KOPT-K1 (cell line): ENCODE data around the gene ELAVL3.
"Not testable (repeated sequence)": the region's sequence is repeated elsewhere in the genome, so short reads cannot be mapped to it uniquely, and the experiment has no call there.

Source experiments
- H3K27ac ChIP-seq: fragments of 200-600 bp; sonication (generic); 2 replicates; pipeline ENCODE4 v1.5.1; 2016; ENCODE audit warnings: antibody characterized with exemption, mild to moderate bottlenecking, low read depth, low read length; ENCODE audit not compliant: poor library complexity, severe bottlenecking
- H3K36me3 ChIP-seq: fragments of 200-600 bp; sonication (generic); 2 replicates; pipeline ENCODE4 v1.5.1; 2017; ENCODE audit warnings: antibody characterized with exemption, mild to moderate bottlenecking, low read length, moderate library complexity; ENCODE audit not compliant: insufficient read depth
- H3K9me3 ChIP-seq: fragments of 200-600 bp; sonication (generic); 2 replicates; pipeline ENCODE4 v1.5.1; 2017; ENCODE audit warnings: antibody characterized with exemption, low read length, mild to moderate bottlenecking; ENCODE audit not compliant: insufficient read depth, poor library complexity, severe bottlenecking

Gene ELAVL3

DNA sequence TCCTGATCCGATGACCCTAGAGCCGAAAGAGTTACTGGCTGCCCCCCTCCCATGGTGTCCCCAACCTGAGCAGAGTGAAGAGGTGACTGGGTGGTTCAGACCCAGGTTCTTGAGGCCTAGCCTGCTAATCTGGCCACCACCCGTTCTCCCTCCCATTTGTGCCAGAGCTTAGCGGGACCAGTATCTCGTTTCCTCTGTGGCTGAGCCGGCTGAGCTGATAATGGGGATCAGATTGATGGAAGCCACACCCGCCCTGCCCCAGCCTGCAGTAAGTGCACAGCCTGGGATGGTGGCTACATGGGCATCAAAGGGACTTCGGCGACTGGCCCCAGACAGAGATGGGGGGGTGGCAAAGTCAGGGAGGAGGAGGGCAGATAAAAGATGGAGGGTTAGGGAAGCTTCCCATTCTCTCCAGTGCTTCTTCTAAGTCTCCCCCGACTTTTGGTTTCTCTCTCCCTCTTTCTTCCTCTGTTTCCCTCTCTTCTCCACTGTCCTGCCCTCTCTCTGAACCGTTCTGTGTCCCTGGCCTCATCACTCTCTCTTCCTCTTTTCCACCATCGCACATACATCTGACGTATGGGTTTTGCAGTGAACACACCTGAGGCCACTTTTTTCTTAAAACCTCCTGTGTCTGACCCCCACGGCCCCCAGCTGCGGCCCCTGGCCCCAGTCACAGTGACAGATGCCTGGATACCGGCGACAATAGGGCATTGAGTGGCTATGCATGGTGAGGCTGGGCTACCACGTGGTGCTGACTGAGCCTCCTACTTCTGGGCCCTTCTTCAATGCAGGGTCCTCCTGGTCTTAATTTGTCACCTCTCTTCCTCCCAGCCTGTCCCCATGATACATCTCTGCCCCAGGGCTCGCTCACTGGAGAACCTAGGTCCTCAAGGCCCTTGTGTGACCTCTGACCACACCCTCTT, 2.4 kb downstream of the ELAVL3 start:
- Histone ChIP-seq H3K27ac (no peak overlapping the region), H3K9me3 (no peaks in the 10 kb centered on the region), H3K36me3 (no peaks in the 10 kb centered on the region)

DNA sequence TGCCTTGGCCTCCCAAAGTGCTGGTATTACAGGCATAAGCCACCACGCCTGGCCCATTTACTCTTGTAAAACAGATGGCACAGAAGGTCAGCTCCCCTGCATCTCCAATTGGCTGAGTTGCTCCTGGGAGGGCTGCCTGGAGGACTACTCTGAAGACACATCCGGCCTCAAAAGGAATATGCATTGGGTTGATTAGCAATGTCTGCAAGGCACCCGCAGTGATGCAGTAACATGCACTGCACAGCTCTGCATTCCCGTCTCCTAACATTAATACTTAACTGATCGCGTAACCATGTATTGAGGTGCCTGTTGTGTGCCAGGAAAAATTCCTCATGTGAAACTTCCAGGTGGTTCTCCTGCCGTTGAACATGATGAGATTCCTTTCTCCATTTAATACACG, 5.0 kb downstream of the ELAVL3 start:
- Histone ChIP-seq H3K27ac (no peak overlapping the region), H3K36me3 (no peaks in the 10 kb centered on the region), H3K9me3 (no peaks in the 10 kb centered on the region)

DNA sequence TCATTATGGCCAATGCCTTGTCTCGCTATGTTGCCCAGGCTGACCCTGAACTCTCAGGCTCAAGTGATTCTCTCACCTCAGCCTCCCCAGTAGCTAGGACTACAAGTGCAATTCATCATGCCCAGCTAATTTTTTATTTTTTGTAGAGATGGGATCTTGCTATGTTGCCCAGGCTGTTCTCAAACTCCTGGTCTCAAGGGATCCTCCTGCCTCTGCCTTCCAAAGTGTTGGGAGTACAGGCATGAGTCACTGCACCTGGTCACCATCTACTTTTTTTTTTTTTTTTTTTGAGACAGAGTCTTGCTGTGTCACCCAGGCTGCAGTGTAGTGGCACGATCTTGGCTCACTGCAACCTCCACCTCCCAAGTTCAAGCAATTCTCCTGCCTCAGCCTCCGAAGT, 5.5 kb downstream of the ELAVL3 start:
- not testable (repeated sequence) for H3K27ac ChIP-seq, H3K36me3 ChIP-seq, H3K9me3 ChIP-seq

DNA sequence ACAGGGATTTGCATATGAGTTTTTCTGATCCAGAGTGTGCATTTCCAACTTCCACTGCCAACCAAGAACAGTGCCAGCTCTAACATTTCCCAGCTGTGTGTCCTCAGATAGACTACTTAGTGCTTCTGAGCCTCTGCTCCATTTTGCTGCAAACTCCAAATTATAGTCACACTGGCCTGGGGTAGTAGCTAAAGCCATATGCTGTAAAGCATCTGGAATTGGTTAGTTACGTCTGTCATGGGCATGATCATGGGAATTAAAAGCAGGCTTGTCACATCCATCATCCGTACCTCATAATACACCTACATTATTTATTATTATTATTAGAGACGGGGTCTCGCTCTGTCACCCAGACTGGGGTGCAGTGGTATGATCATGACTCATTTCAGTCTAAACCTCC, 7.1 kb downstream of the ELAVL3 start:
- H3K27ac ChIP-seq = no peak overlapping the region

DNA sequence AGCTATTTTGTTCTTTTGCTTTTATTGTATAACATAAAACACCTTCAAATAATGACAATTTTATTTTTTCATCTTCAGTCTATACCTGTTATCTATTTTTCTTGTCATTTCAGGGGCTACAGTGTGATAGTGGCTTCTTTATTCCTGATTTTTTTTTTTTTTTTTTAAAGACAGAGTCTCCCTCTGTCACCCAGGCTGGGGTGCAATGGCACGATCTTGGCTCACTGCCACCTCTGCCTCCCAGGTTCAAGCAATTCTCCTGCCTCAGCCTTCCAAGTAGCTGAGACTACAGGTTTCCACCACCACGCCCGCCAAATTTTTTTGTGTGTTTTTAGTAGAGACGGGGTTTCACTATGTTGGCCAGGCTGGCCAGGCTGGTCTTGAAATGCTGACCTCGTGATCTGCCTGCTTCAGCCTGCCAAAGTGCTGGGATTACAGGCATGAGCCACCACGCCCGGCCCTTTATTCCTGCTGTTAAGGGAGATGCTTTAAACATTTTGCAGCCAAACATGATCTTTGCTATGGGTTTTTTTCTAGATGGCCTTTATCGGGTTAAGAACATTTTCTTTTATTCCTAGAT, 12.5 kb downstream of the ELAVL3 start:
- H3K27ac ChIP-seq, H3K9me3 ChIP-seq, H3K36me3 ChIP-seq: not testable (repeated sequence)

More for the DNA sequence above, 7.1 kb downstream of the ELAVL3 start:
- Histone ChIP-seq H3K36me3 (no peaks in the 10 kb centered on the region), H3K9me3 (no peaks in the 10 kb centered on the region)

DNA sequence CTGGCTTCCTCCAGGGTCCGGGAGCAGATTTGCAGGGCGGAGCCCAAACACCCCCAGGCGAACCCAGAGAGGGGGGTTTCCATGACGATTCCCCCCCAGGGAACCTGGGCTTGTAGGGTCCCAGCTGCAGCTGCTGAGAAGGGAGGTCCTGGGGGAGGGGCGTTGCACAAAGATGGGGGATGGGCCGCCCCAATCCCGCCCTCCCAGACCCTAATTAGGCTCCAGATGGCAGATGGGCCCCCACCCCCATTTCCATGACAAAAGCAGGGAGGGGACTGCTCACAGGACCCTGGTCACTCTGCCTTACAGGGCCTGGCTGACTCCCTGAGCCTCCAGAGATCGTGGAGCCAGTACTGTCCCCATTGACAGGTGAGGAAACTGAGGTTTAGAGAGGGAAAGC, 15.2 kb downstream of the ELAVL3 start:
- Histone ChIP-seq H3K36me3 (no peaks in the 10 kb centered on the region), H3K9me3 (no peaks in the 10 kb centered on the region), H3K27ac (no peak overlapping the region)

DNA sequence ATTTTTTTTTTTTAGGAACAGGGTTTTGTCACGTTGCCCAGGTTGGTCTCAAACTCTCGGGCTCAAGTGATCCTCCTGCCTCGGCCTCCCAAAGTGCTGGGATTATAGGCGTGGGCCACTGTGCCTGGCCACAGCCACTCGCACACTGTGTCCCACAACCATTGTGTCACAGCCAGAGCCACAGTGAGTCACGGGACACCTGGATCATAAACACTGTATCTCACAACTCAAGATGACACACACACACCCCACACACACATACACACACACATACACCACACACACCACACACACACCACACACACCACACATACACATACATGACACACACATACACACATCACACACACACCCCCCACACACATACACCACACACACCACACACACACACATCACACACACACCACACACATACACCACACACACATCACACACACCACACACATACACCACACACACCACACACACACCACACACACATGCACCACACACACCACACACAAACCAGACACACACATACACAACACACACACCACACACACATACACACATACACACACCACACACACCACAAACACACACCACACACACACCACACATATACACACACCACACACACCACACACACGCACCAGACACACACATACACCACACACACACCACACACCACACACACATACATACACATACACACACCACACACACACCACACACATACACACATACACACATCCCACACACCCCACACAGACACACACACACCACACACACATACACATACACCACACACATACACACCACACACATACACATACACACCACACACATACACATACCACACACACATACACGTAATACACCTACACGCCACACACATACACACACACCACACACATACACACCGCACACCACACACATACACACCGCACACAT, 16.2 kb downstream of the ELAVL3 start:
- H3K9me3 ChIP-seq = no peaks in the 10 kb centered on the region
- no peak overlapping the region for H3K27ac ChIP-seq
- no peaks in the 10 kb centered on the region for H3K36me3 ChIP-seq

DNA sequence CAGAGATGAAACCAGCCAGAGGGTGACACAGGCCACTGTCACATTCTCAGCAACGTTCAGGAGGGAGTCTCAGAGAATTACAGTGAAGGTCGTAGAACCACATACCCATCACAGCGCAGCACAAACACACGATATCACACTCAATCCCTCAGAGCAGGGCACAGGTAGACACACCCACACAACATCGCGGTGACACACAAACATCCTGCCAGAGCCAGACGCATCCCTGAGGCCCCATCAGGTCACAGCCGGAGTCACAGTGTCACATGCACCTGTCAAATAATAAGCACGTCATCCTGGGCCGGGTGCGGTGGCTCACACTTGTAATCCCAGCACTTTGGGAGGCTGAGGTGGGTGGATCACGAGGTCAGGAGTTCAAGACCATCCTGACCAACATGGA, 17.5 kb downstream of the ELAVL3 start:
- Histone ChIP-seq H3K36me3 (no peaks in the 10 kb centered on the region), H3K27ac (no peak overlapping the region), H3K9me3 (no peaks in the 10 kb centered on the region)

DNA sequence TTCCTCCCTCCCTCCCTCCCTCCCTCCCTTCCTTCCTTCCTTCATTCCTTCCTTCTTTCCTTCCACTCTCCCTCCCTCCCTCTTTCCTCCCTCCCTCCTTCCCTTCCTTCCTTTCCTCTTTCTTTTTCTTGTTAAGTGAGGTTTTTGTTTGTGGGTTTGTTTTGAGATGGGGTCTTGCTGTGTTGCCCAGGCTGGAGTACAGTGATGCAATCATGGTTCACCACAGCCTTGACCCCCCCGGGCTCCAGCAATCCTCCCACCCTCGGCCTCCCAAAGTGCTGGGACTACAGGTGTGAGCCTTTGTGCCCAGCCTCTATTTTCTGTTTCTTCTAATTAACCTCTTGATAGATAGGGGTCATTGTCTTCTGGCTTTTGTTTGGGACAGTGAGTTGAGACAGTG, 19.4 kb downstream of the ELAVL3 start:
- Histone ChIP-seq H3K27ac (no peak overlapping the region), H3K36me3 (no peaks in the 10 kb centered on the region), H3K9me3 (no peaks in the 10 kb centered on the region)

DNA sequence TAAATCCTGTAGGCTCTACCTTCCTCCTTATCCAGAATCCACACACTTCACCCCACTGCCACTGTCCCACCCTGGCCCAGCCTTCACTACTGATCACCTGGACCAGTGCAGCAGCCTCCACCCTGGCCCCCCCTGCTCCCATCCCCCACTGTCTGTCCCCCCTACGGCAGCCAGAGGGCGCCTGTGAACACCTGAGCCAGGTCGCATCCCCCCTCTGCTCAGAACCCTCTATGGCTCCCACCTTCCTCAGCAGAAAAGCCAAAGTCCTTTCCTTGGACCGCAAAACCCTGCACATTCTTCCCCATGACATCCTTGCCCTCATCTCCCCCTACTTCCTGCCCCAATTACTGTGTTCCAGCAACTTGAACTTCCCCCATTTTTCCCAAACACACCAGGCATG, 20.6 kb downstream of the ELAVL3 start:
- Histone ChIP-seq H3K9me3 (no peaks in the 10 kb centered on the region), H3K36me3 (no peaks in the 10 kb centered on the region), H3K27ac (no peak overlapping the region)

DNA sequence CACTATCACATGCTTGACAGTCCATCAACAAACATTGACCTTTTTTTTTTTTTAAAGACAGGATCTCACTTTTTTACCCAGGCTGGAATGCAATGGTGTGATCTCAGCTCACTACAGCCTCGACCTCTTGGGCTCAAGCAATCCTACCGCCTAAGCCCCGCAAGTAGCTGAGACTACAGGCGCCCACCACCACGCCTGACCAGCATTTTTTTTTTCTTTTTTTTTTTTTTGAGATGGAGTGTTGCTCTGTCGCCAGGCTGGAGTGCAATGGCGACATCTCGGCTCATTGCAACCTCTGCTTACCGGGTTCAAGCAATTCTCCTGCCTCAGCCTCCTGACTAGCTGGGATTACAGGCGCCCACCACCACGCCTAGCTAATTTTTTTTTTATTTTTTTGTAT, 21.9 kb downstream of the ELAVL3 start:
- not testable (repeated sequence) for H3K36me3 ChIP-seq, H3K9me3 ChIP-seq, H3K27ac ChIP-seq

DNA sequence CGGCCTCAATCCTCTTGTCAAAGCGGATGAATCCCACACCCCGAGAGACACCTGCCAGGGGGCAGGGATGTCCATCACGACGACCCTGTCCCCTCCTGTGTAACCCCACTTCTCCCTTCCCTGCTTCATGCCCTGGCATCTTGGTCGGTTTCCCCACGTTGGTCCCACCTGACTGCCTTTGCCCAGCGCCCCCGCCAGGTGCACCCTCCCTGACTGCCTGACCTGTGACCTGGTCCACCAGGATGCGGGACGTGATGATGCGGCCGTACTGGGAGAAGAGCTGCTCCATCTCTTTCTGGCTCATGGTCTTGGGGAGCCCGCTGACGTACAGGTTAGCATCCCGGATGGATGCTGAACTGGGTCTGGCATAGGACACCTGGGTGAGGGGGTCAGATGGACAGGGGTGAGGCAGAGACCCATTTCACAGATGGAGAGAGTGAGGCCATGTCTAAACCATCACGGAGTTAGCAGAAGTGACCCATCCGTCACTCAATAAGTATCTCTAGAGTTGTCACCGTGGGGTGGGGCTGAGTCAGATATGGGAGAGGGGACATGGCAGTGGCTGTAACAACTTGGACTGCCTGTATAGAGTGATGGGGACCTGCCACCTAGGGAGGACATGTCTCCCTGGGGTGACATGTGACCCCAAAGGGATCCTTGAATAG, 22.5 kb downstream of the ELAVL3 start:
- no peak overlapping the region for H3K27ac ChIP-seq
- no peaks in the 10 kb centered on the region for H3K9me3 ChIP-seq
- no peaks in the 10 kb centered on the region for H3K36me3 ChIP-seq

DNA sequence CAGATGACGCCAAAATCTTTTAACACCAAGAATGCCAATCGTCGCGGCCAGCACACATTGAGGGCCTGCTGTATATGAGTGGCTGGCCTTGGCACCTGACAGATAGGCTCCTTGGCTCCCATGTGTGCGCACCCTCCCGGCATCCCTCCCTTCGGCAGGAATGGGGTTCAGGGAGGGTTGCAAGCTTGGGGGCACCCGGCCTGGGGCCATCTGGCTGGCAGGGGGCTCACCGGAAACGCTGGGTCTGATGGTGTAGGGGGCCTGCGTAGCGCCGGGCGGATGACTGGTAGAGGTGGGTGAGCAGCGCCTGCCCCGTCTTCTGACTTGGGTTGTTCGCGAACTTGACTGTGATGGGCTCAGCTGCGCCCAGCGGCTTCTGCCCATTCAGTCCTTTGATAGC, 23.0 kb downstream of the ELAVL3 start:
- Histone ChIP-seq H3K36me3 (no peaks in the 10 kb centered on the region), H3K27ac (no peak overlapping the region), H3K9me3 (no peaks in the 10 kb centered on the region)

DNA sequence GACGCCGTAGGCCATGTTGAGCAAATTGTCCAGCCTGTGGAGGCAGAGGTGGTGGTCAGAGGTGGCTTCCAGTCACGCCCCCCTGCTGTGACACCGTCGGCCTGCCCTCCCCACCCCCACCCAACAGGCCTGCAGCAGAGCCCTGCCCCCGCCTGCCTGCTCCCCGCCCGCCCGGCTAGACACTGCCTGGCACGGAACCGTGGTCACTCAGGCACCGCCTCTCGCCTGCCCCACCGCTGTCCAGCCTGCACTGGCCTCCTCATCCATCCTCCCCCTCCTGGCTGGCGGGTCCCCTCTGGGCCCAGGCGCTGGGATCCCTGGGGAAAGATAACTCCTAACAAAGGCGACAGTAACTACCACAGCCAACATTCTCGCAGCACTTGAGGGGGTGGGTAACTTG, 23.7 kb downstream of the ELAVL3 start:
- Histone ChIP-seq H3K9me3 (no peaks in the 10 kb centered on the region), H3K27ac (no peak overlapping the region), H3K36me3 (no peaks in the 10 kb centered on the region)

DNA sequence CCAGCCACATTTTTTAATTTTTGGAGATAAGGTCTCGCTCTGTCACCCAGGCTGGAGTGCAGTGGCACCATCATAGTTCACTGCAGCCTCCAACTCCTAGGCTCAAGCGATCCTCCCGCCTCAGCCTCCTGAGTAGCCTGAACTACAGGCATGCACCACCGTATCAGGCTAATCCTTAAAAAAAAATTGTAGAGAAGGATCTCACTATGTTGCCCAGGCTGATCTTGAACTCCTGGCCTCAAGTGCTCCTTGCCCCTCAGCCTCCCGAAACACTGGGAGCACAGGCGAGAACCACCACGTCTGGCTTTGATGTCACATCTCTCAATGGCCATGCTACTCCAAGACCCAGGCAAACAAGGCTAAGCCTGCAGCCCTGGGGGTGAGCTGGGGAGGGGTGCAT, 24.2 kb downstream of the ELAVL3 start:
- H3K9me3 ChIP-seq = no peaks in the 10 kb centered on the region
- no peaks in the 10 kb centered on the region for H3K36me3 ChIP-seq
- H3K27ac ChIP-seq = no peak overlapping the region
